ENCODE measurements around the gene TNFSF13. TPM values are rescaled to one million over a fixed set of nuclear protein-coding genes. Genes with fewer than 3 reads are reported as not detected.

Gene TNFSF13
- total RNA-seq, 2 experiments from 2014 or later = 1.1 to 1.7 TPM

DNA sequence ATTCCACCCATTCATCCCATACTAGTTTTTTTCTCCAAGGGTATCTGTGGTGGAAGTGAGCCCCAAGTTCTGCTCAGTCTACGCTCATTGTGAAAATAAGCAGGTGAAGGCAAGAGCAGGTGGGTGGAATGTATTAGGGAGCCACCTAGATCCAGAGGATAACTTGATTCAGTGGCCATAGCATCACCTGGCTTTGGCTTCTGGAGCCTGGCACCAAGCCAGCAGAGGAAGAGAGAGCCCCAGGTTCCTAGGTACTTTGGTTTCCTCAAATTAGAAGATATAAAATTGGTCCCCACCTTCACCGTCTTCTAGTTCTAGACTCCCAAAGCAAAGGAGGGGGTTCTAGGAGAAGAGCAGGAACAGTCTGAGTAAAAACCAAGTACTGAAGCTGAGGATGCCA, 52.1 kb downstream of the TNFSF13 start:
- H3K4me3 ChIP-seq (ENCODE audit: low read length) = no peak overlapping the region
- no peak for TF ChIP-seq CTCF (IDR thresholded peaks at IDR 0.05)
- Mint-ChIP-seq H3K9me3 (no peaks in the 10 kb centered on the region), H3K27me3 (no peaks in the 10 kb centered on the region), H3K36me3 (ENCODE audit: low read depth) (peaks cover 49% of the 10 kb centered on the region), H3K4me1 (ENCODE audit: low read depth) (peaks cover 59% of the 10 kb centered on the region), H3K27ac (no peak overlapping the region), H3K4me3 (peak overlapping the region; percentile 56)
- ChIA-PET POLR2A (interaction anchor here (0.6 to 2.2 kb wide), 4 partner anchors 27 to 126 kb away, joined by 3 to 7 read pairs (median 3); partner anchors contain the start of genes MPDU1 and POLR2A), CTCF (interaction anchor here (2.3 kb wide), 1 partner anchor 77 kb away, joined by 9 read pairs; the partner anchor contains the start of gene TP53)
- intact Hi-C loops (cut with DNase I, micrococcal nuclease) = loop anchor here in 1 of 2 experiments (2.0 kb wide), 1 partner anchor 20 kb away; the partner anchor contains the start of gene SOX15
- H3K36me3 ChIP-seq (ENCODE audit: insufficient read depth, low read length) = peaks cover 11% of the 10 kb centered on the region
- no peak overlapping the region for H3K27ac ChIP-seq (ENCODE audit: low read depth in 1 of 2, low read length in 2 of 2)
- peaks cover 34% of the 10 kb centered on the region for H3K4me1 ChIP-seq (ENCODE audit: insufficient read depth, low read length)
- DNase-seq (no peak), ATAC-seq (ENCODE audit: poor library complexity) (no peak)
- H3K27me3 ChIP-seq (ENCODE audit: control insufficient read depth in 1 of 2, insufficient read depth in 2 of 2, low read length in 2 of 2) = no peaks in the 10 kb centered on the region
- no peaks in the 10 kb centered on the region for H3K9me3 ChIP-seq (ENCODE audit: control insufficient read depth in 1 of 2, insufficient read depth in 1 of 2, low read length in 2 of 2)

Other genes with a start within 250 kb of the TNFSF13 start
- 100 to 1,000 TPM; 122 to 140 TPM for gene GPS2, start 243.4 kb upstream of the TNFSF13 start, total RNA-seq
- gene NEURL4, start 229.4 kb upstream of the TNFSF13 start, total RNA-seq = 10 to 100 TPM; 29.0 to 30.8 TPM
- 100 to 1,000 TPM; 565 to 575 TPM for gene ACAP1, start 222.2 kb upstream of the TNFSF13 start, total RNA-seq
- gene KCTD11, start 206.6 kb upstream of the TNFSF13 start, total RNA-seq = 1 to 10 TPM; 1.3 to 1.6 TPM
- not detected for gene TMEM95, start 203.6 kb upstream of the TNFSF13 start, total RNA-seq
- 10 to 100 TPM; 11.0 to 12.4 TPM for gene TNK1, start 177.7 kb upstream of the TNFSF13 start, total RNA-seq
- gene PLSCR3, start 164.2 kb upstream of the TNFSF13 start, total RNA-seq = 10 to 100 TPM; 66.3 to 70.3 TPM
- 10 to 100 TPM; 29.0 to 29.4 TPM for gene TMEM256, start 154.7 kb upstream of the TNFSF13 start, total RNA-seq
- gene NLGN2, start 150.9 kb upstream of the TNFSF13 start, total RNA-seq = 1 to 10 TPM; 7.6 to 8.4 TPM
- not detected for gene SPEM1, start 138.4 kb upstream of the TNFSF13 start, total RNA-seq
- not detected for gene SPEM2, start 133.1 kb upstream of the TNFSF13 start, total RNA-seq
- gene SPEM3, start 129.9 kb upstream of the TNFSF13 start, total RNA-seq = not detected
- gene TMEM102, start 123.3 kb upstream of the TNFSF13 start, total RNA-seq = 1 to 10 TPM; 6.8 to 7.1 TPM
- gene FGF11, start 119.2 kb upstream of the TNFSF13 start, total RNA-seq = 1 to 10 TPM; 1.5 to 1.7 TPM
- 1 to 10 TPM; 1.6 to 2.2 TPM for gene CHRNB1, start 113.7 kb upstream of the TNFSF13 start, total RNA-seq
- gene ZBTB4, start 79.1 kb upstream of the TNFSF13 start, total RNA-seq = 10 to 100 TPM; 55.1 to 55.6 TPM
- gene SLC35G6, start 77.3 kb upstream of the TNFSF13 start, total RNA-seq = under 1 TPM in 1 of 2 experiments, not detected in 1; 0.17 TPM
- gene POLR2A, start 74.4 kb upstream of the TNFSF13 start, total RNA-seq = 100 to 1,000 TPM; 491 to 501 TPM
- gene TNFSF12, start 9.7 kb upstream of the TNFSF13 start, total RNA-seq = 10 to 100 TPM; 17.0 to 19.1 TPM
- 10 to 100 TPM; 27.7 to 28.9 TPM for gene SENP3, start 3.2 kb downstream of the TNFSF13 start, total RNA-seq
- under 1 TPM; 0.33 to 0.95 TPM for gene CD68, start 20.9 kb downstream of the TNFSF13 start, total RNA-seq
- 10 to 100 TPM; 12.0 to 12.9 TPM for gene MPDU1, start 25.1 kb downstream of the TNFSF13 start, total RNA-seq
- under 1 TPM in 1 of 2 experiments, not detected in 1; 0.30 TPM for gene SOX15, start 31.3 kb downstream of the TNFSF13 start, total RNA-seq
- 10 to 100 TPM; 20.6 to 22.5 TPM for gene FXR2, start 56.1 kb downstream of the TNFSF13 start, total RNA-seq
- 10 to 100 TPM; 55.7 to 60.3 TPM for gene SAT2, start 69.1 kb downstream of the TNFSF13 start, total RNA-seq
- gene SHBG, start 71.4 kb downstream of the TNFSF13 start, total RNA-seq = not detected
- gene ATP1B2, start 92.2 kb downstream of the TNFSF13 start, total RNA-seq = under 1 TPM; 0.17 to 0.69 TPM
- 10 to 100 TPM; 25.8 to 26.0 TPM for gene TP53, start 128.7 kb downstream of the TNFSF13 start, total RNA-seq
- 1 to 10 TPM; 3.9 to 4.0 TPM for gene WRAP53, start 129.7 kb downstream of the TNFSF13 start, total RNA-seq
- gene EFNB3, start 146.5 kb downstream of the TNFSF13 start, total RNA-seq = not detected
- not detected for gene DNAH2, start 159.0 kb downstream of the TNFSF13 start, total RNA-seq

Measured in CD4-positive, alpha-beta T cell (primary cell).